GM19351 (cell line): ENCODE data around the gene ABCA4.

ENCODE experiments used
- ATAC-seq: cut with Tn5 transposase; IDR thresholded peaks from one replicate; pipeline ENCODE4 v1.9.1; 2021; ENCODE audit warnings: mild to moderate bottlenecking, moderate library complexity; ENCODE audit not compliant: unreplicated experiment

The ABCA4 gene

DNA sequence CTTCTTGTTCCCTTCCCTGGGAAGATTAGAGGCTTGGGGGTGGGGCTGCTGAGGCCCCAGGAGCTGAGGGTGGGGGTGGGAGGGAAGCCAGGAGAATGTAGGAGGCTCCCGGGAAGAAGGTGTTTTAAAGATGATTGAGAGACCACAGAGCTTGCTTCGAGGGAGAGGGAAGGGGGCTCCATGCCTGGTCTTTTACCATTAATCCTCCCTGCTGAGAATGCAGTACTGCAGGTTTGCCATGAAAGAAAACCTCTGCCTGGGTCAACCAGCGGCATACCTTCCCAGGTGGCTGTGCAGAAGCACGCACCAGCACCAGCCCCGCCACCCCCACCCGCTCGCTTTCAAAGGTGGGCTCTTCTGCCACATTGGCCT is 15.4 kb downstream of the ABCA4 start:
- no peak for ATAC-seq

DNA sequence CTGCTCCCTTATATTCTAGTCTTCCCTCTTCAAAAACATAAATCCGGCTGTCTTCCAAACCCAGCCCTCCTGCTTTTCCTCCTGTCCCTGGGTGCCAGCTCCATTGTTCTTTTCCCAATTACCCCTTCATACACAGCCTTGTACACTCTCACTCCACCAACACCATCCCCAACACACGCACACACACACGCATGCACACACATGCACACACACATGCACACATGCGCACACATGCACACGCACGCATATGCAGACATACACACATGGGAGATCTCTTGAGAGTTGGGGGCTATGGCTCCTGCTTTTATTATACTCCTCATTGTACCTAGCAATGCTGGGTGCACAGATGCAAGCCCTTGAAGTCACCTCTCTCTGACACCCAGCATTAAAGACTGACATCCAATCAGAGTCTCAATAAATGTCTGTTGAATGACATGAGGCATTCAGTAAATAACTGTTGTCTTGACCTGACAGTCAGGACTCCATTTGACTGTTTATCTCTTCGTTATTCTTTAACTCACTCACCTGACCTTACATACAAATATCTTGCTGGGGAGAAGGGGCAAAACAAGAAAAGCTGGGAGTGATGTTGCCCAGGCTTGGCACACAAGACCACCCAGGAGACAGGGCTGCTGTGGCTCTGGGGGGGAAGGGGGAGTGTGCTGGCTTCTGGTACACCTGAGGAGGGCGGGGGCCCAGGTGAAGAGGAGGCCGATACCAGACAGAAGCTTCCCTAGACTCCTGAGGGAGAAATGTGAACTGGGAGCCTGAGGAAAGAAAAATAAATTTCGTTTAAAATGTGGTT is 16.0 kb downstream of the ABCA4 start:
- ATAC-seq = no peak

DNA sequence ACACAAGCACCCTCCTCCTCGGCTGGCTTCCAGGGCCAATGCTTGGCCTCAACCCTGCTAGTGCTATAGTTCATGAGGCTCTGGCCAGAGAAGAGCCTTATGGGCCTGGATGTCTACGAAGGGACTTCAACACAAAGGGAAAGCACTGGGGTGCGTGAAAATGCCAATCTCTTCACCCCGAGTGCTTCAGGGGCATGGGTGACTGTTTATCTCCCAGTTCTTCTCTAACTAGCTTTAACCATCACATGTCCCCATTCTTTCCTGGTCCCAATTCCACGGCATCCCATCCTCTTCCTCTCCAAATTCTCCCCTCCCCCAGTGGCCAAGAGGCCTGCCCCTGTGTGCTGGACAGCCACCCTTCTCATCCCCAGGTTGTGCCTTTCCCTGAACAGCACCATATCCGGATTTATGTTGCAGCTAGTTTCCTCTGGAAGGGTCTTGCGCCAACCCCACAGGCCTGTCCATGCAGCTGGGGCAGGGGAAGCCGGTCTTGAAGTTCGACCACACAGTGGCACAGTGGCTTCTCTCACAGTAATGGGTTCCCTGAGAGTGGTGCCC is 16.7 kb downstream of the ABCA4 start:
- no peak for ATAC-seq

DNA sequence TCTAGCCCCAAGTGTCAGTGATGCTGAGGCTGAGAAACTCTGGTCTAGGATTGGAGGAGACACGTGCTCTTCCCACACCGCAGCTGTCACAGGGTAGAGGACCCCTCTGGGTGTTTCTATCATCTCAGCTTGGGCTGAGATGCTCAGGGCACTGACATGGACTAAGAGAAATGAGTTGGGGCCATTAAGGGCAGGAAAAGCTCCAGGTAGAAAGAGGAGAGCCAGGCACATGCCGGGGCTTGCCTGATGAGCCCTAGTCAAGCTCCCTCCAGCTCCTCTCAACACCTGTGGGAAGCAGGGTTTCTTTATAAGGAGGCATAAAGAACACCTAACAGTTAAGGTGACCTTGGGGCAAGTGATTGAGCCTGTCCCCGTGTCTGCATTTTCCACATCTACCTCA is 17.3 kb downstream of the ABCA4 start:
- ATAC-seq = no peak

DNA sequence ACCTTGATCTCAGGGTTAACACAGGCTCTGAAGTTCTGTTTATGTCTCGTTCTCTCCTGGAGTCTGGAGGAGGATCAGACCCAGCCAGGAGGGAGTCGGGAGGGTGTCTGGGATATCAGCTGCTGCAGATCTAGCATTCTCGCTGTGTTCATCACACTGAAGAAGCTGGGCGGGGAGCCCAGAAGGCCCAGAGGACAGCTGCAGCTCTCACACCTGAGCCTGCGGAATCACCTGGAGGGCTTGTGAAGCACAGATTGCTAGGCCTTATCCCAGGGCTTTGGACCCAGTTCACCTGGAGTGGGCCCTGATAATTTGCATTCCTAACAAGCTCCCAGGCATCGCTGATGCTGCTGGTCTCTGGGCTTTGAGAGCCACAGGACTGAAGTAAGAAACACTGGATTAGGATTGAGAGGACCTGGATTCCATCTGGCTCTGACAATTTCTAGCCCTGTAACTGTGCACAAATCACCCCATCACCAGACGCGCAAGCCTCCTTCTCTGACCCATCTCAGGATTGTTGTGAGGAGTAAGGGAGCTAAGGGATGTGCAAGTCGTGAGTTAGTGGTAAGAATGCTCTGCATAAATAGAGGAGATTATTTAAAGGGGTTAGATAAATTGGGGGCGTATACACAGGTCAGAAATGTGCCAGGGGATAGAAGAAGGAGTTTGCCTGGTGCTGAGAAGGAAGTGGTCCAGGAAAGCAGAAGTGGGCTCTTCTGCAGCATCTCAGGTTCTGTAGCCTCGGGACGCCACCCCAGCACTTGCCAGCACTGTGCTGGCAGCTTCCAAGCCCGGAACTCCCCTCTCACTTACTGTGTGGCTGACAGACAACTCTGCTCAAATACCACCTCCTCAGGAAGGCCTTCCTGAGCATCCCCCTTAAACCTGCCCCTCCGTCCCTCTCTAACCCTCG is 19.1 kb downstream of the ABCA4 start:
- no peak for ATAC-seq

DNA sequence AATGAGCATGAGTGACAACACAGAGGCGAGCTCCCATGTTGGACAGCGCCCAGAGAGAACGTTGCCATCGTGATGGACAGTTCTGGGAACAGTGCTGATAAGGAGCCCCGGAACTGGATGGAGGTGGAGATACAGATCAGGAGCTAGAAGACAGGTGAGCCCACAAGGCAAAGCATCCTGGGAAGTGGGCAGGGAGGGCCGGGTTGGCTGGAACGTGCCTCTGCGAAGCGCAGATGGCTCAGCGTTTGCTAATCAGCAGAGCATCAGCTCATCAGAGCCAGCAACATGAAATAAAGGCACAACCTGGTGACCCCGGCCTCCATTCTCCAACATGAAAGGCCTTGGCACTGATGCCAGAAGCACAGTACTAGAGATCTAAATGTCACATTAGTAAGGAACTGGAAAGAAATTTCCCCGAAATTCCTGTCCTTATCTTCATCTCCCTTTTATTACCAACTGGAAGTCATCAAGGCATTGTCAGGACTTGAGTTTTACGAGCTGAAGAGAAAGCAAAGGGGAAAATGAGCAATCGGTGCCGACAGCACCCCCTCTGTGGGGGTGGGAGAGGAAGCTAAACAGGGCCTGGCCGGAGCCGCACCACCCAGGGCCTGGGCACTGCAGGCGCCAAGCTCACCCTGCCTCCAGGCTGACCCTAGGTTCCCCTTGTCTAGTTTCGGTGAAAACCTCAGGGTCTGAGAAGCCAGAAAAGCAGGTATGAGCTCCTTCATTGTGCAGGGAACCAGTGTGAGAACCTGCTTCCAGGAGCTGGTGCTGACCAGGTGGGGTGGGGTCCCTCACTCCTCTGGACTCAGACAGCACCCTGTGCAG is 19.9 kb downstream of the ABCA4 start:
- ATAC-seq = no peak

DNA sequence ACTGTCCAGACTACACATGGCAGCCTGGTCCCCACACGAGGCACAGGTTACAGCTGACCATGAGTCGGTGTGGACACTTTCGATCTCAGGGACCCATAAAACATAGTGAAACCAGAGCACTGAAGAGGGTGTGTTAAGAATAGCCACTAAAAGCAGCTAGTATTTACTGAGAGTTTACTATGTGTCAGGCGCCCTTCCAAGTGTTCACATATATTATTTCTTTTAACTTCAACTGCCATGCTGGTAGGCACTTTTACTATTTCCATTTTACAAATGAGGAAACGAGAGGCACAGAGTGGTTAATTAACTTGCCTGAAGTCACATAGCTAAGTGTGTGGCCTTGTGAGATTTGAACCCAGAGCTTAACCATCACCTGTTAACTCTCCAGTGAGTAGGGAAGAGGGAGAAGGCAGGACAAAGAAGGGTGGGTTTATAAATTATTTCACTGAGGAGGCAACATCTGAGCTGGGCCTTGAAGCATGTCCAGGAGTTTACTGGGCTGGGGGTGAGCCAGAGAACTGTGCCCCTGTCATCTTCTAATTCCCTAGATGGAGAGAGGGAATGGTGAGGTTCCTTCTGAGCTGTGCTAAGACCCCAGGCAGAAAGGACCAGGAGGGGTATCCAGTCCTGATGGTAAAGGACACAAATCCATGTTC is 20.7 kb downstream of the ABCA4 start:
- ATAC-seq = no peak

DNA sequence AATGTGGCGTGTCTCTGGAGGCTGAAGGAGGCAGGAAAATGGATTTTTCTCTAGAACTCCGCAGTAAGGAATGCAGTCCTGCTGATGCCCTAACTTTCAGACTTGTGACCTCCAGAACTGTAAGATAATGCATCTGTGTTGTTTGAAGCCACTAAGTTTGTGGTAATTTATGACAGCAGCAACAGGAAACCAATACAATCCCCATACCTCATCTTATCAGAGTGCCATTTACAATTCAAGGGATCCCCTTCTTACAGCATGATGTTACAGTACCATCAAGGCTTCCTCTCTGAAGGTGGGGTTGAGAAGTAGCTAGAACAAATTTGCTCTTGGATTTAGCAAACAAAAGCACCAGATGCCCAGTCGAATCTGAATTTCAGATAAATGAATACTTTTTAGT is 21.6 kb downstream of the ABCA4 start:
- no peak for ATAC-seq

DNA sequence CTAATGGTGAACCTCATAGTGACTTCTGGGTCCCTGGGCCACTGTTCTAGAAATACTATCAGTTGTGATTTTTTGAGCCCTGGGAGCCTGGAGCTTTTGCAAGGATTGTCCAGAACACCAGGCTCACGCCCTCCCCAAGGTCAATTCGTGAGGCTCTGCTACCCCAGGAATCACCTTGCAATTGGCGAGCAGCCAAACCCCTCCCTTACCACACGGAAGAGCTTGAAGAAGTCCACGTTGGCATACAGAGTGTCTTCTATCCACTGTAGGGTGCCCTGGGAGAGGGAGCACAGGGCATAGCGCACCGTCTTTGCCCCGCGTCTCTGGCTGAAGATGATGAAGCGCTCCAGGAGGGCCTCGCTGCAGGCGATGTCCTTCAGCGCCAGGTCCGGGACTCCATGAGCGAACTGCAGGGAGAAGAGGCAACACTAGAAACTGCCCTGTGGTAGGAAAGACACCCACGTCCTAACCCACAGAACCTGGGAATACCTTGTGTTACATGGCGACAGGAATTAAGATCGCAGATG is 22.3 kb downstream of the ABCA4 start:
- no peak for ATAC-seq

DNA sequence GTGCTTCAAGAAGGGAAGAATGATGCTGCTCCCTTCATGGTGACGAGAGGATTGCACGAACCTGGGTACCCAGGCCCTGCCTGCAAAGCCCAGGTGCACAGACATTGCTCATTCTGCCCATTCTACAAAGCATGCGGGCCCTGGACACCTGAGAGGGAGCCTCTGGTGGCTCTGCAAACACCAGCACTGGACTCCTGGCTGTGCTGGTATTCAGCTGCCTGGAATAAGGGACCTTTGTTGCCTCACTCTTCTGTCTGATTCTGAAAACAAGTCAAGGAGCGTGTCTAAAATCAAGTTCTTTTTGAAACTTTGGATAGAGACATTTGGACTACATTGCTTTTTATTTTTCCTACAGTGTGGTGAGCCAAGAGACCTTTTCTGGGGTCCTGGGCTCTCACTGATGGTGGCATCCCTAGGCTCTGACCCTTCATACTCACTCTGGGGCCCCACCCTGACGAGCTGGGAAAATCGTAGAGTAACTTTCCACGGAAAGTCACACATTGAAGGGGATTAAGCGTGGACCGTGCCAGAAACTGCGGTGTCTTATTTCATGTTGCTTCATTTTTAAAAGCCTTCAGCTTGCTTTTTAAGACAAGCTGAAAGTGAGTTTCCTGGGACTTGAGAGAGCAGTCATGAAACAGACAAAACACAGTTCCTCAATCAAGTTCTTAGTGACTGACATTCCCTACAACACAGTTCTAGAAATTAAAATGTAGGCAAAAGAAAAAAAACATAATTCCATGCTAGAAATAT is 24.0 kb downstream of the ABCA4 start:
- ATAC-seq = no peak

DNA sequence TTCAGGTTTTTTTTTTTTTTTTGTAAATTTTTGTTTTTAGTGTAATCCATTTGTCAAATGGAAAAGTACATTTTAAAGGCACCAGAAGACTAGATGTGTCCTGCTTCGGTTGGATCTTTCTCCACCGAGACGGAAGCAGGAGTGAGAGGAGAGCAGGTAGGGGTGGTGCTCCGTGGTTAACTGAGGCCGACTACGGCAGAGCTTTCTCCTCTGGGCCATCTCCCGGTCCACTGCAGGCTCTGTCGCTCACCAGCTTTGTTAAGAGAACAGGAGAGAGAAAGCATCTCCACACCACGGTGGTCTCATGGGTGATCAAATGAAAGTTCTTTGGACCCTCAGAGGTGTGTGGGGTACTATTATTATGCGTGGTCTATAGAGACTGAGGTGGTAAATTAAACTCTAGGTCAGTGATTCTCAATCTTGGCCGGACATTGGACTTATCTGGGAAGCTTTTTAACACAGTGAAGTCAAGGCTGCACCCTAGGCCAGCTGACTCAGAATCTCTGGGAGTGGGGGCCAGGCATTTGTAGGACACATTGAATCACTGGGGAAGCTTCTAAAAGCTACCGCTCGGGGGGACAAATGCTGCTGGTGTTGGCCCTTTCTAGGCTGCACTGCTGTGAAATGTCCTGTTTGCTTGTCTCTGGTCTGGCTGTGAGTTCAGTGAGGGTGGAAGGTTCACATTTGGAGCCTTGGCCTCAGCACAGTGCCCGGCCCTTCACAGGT is 25.0 kb downstream of the ABCA4 start:
- no peak for ATAC-seq

DNA sequence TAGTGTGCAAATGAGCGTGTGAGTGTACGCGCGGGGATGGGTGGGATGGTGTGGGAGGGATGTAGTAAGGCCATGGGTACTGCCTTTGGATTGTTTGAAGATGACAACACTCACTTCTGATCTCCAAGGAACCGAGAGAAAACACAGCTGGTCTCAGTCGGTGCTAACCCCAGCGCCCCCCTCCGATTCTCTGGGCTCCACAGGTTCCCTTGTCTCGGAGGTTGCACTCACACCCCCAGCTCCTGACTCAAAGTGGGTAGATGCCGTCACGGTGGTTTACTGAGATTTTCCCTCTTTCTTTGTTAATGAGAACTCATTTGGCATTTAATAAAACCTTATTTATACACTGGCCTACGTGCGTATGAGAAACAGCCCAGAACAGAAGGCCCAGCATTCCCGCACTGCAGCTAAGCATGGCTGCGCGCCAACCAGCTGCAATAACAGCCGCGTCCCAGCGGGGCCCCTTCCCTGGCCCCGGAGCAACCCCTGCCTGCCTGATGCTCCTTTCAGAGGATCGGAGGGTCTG is 25.8 kb downstream of the ABCA4 start:
- ATAC-seq = no peak

DNA sequence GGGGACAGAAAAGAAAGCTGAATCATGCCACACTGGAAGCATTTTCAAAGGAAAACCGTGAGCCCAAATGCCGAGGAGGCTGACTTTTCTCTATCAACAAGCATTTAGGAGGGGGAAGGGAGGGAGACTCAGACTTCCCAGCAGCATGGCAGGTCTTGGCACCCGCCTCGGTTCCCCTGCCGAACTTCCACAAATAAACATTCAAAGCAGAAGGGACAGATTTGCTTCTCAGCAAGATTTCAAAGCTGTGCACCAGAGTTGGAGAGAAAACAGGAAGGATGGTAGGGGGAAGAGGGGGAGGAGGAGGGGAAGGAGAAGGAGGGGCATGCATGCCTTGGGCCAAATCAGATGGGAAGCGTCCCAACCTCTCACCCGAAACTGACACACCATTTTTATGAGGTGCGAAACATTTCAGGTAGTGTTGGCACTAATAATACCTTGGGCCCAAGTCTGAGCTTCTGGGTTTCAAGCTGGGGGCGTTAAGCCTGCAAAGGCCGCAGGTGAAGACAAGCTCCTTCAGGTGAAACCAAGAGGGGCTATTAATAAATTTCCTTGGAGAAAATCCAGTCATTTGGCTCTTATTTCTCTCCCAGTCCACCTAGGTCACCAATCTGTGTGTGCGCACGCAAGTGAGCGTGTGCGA is 26.4 kb downstream of the ABCA4 start:
- no peak for ATAC-seq

DNA sequence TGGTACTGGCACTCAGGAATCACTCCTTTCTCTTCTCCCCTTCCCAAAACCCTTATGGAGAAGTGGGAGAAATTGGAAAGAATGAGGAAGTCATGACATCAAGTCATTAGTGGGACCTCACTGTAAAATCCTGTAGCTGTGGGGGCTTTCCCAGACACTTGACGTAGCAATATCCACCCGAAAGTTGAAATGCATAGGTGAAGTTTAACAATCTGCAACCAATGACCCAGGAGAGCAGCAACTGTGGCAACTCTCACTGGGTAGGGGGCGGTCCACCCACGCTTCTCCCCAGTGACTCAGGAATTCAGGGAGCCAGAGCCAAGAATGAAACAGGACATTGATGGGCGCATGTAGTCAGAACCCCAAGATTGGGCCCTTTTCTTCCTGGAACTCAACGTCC is 27.0 kb downstream of the ABCA4 start:
- ATAC-seq = no peak

DNA sequence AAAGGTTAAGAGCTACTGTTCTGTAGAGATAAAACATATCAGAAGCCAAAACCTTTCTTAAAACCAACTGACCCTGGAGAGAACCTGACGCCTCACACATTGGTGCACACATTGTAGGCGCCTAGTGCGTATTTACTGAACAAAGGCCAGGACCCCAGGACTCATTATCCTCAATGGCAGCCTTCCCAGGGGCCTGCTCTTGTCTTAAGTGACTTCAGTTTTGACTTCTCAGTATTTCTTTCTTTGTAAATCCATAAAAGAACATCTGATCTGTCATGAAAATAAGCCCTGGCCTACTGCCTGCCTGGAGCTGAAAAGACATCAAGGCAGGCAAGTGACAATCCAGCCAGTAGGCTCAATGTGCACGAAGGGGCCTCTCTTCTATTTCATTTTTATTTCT is 27.6 kb downstream of the ABCA4 start:
- no peak for ATAC-seq

DNA sequence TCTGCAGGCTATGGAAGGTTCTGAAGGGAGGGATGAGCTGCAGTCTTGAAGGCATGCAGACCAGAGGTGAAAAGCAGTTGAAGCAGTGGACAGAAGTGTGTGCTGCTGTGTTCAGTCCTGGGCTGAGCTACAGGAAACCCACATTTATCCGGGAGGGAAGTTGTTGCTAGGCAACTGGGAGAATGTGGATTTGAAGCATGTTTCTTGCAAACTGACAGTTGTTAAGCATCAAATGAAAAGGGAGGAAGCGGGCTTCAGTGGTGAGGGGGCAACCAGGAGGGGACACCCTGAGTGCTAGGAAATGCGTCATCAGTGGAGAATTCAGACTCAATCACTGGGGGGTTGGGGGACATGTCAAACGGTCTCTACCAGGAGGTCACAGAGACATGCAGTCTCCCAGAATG is 28.7 kb downstream of the ABCA4 start:
- no peak for ATAC-seq

DNA sequence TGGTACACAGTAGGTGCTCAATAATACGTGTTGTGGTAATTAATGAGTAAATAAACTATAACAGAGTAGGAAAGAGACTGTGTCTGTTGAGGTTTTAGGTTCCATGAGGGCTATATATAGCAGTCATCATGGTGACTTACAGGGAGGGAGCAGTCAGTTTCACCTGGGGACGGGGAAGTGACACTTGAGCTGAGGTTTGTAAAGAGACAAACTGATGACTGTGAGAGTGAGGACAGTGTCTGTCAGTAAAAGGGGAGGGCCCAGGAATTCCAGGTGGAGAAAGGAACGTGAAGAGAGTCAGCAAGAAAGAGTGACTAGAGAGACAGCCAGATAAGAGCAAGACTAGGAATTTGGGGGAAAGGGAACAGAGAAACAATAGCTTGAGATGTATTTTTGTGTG is 30.2 kb downstream of the ABCA4 start:
- ATAC-seq = no peak

DNA sequence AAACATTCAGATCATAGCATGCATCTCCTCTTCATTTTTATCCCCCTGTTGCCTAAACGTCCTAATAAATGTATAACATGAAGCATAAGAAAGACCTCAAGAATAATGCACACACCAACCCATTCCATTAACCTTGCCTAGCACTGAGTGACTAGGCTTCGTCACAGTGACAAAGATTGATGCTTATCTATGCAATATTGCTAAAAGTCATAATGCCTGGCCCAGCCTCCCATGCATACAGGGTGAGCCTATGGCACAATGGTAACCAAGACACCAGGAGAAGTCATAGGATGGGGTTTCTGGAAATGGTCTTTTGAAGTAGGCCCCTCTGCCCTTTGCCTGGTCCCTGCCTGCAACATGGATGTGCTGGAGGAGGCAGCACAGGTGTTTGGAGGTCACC is 33.8 kb downstream of the ABCA4 start:
- ATAC-seq = no peak
